H1 (cell line): Measurements from ENCODE around the gene RGS14. TPM values are rescaled to one million over a fixed set of nuclear protein-coding genes. Genes with fewer than 3 reads are reported as not detected.

Source experiments
- CTCF ChIA-PET: fragments of 300-600 bp; sonication (Branson Sonifier 250); formaldehyde crosslinking; loops from one replicate; lab custom pipeline; 2021; ENCODE audit not compliant: partially characterized antibody; lab: Charles Lee
- POLR2A ChIA-PET: fragments of 300-600 bp; sonication (Branson Sonifier 250); formaldehyde crosslinking; loops from one replicate; lab custom pipeline; 2021; ENCODE audit warnings: inconsistent platforms; ENCODE audit not compliant: partially characterized antibody; lab: Charles Lee
- DNase-seq, 2 experiments: peaks; one replicate each; pipeline versions ENCODE4 v3.0.0 to v3.0.0-alpha.2; 2010 to 2022; ENCODE audit warnings: low spot score in 2 of 2, low read depth in 1 of 2, mixed read lengths in 1 of 2
- FAIRE-seq: peaks from 2 replicates; lab custom pipeline; 2011; peaks lifted over from hg19 to GRCh38; lab: Jason Lieb, UNC
- H2AFZ ChIP-seq: 2 replicates; pipeline ENCODE4 v1.8.1; 2012; ENCODE audit warnings: low read length, inconsistent platforms
- H2AK5ac ChIP-seq: 2 replicates; pipeline ENCODE4 v1.6.1; 2013; ENCODE audit warnings: low read depth, low read length
- H2BK120ac ChIP-seq: replicated peaks from 2 replicates; pipeline ENCODE3; 2013; ENCODE audit warnings: low read depth, low read length, inconsistent platforms
- H2BK12ac ChIP-seq: 2 replicates; pipeline ENCODE4 v1.6.1; 2013; ENCODE audit warnings: low read depth, low read length
- H2BK15ac ChIP-seq: 2 replicates; pipeline ENCODE4 v1.6.1; 2013; ENCODE audit warnings: low read length
- H2BK20ac ChIP-seq: 2 replicates; pipeline ENCODE4 v1.6.1; 2013; ENCODE audit warnings: low read length
- H2BK5ac ChIP-seq: 2 replicates; pipeline ENCODE4 v1.6.1; 2013; ENCODE audit warnings: low read depth, low read length
- H3K14ac ChIP-seq: 2 replicates; pipeline ENCODE4 v1.6.1; 2013; ENCODE audit warnings: inconsistent platforms; ENCODE audit not compliant: insufficient read length
- H3K18ac ChIP-seq: 2 replicates; pipeline ENCODE4 v1.6.1; 2013; ENCODE audit warnings: low read length; ENCODE audit errors: extremely low read depth
- H3K23ac ChIP-seq: 2 replicates; pipeline ENCODE4 v1.6.1; 2013; ENCODE audit warnings: inconsistent platforms; ENCODE audit not compliant: insufficient read length
- H3K23me2 ChIP-seq: 2 replicates; pipeline ENCODE4 v1.6.1; 2013; ENCODE audit warnings: low read depth, low read length
- H3K27ac ChIP-seq: 2 replicates; pipeline ENCODE4 v1.6.1; 2011; ENCODE audit warnings: low read depth, low read length, inconsistent platforms
- H3K27me3 ChIP-seq, 4 experiments: replicated peaks in 1 of 4; 1 replicate in 1 of 4; 2 replicates in 3 of 4; pipeline versions ENCODE4 v1.6.1 to v1.8.1; 2011 to 2013; ENCODE audit warnings: low read length in 3 of 4, mild to moderate bottlenecking in 3 of 4, inconsistent platforms in 2 of 4, mixed read lengths in 2 of 4, moderate library complexity in 1 of 4; ENCODE audit not compliant: control insufficient read depth in 3 of 4, insufficient read depth in 3 of 4; ENCODE audit errors: extremely low read depth in 1 of 4
- H3K36me3 ChIP-seq, 4 experiments: 2 replicates each; pipeline versions ENCODE4 v1.6.1 to v1.8.1; 2011 to 2013; ENCODE audit warnings: mild to moderate bottlenecking in 4 of 4, low read length in 3 of 4, moderate library complexity in 2 of 4, control low read depth in 1 of 4, inconsistent platforms in 1 of 4; ENCODE audit not compliant: insufficient read depth in 4 of 4, control insufficient read depth in 2 of 4
- H3K4ac ChIP-seq: replicated peaks from 2 replicates; pipeline ENCODE3; 2013; ENCODE audit warnings: low read length, low read depth, mixed read lengths, inconsistent platforms; ENCODE audit not compliant: insufficient read length
- H3K4me1 ChIP-seq, 4 experiments: replicated peaks in 1 of 4; 1 replicate in 1 of 4; 2 replicates in 3 of 4; pipeline versions ENCODE4 v1.6.1 to v1.8.1; 2011 to 2013; ENCODE audit warnings: low read length in 3 of 4, inconsistent platforms in 2 of 4, mixed read lengths in 1 of 4; ENCODE audit not compliant: insufficient read depth in 4 of 4, control insufficient read depth in 3 of 4
- H3K4me2 ChIP-seq, 2 experiments: 2 replicates each; pipeline versions ENCODE4 v1.6.1 to v1.8.1; 2011 to 2013; ENCODE audit warnings: low read depth in 2 of 2, low read length in 2 of 2, control low read depth in 1 of 2, inconsistent platforms in 1 of 2, mild to moderate bottlenecking in 1 of 2; ENCODE audit not compliant: insufficient read depth in 1 of 2
- H3K4me3 ChIP-seq, 4 experiments: fragments of 200-600, 300-600 bp in 1 of 4; sonication (generic), shearing (Covaris generic), sonication (Bioruptor Twin) in 1 of 4; 2 replicates each; pipeline versions ENCODE4 v1.5.1 to v1.8.1; 2011 to 2016; ENCODE audit warnings: low read length in 4 of 4, low read depth in 3 of 4, control low read depth in 2 of 4, inconsistent platforms in 2 of 4, mild to moderate bottlenecking in 2 of 4, mixed read lengths in 1 of 4, moderate library complexity in 1 of 4; ENCODE audit not compliant: insufficient read depth in 2 of 4; ENCODE audit errors: extremely low read depth in 1 of 4
- H3K56ac ChIP-seq: replicated peaks from 2 replicates; pipeline ENCODE3; 2013; ENCODE audit warnings: low read depth, mild to moderate bottlenecking, mixed read lengths, low read length, inconsistent platforms; ENCODE audit not compliant: insufficient read length
- H3K79me1 ChIP-seq: 2 replicates; pipeline ENCODE4 v1.6.1; 2013; ENCODE audit warnings: low read depth, low read length, control low read depth
- H3K79me2 ChIP-seq, 2 experiments: 2 replicates each; pipeline versions ENCODE4 v1.6.1 to v1.8.1; 2012 to 2013; ENCODE audit warnings: low read length in 2 of 2, mild to moderate bottlenecking in 2 of 2, inconsistent platforms in 1 of 2; ENCODE audit not compliant: insufficient read depth in 2 of 2, control insufficient read depth in 1 of 2
- H3K9ac ChIP-seq, 4 experiments: replicated peaks in 1 of 4; 1 replicate in 1 of 4; 2 replicates in 3 of 4; pipeline versions ENCODE4 v1.6.1 to v1.8.1; 2011 to 2013; ENCODE audit warnings: low read depth in 3 of 4, low read length in 3 of 4, control low read depth in 2 of 4, mild to moderate bottlenecking in 2 of 4, moderate library complexity in 2 of 4, inconsistent platforms in 1 of 4; ENCODE audit errors: extremely low read depth in 1 of 4
- H3K9me3 ChIP-seq, 2 experiments: 2 replicates each; pipeline versions ENCODE4 v1.6.1 to v1.8.1; 2012 to 2013; ENCODE audit warnings: mild to moderate bottlenecking in 2 of 2, moderate library complexity in 2 of 2, control low read depth in 1 of 2, inconsistent platforms in 1 of 2, low read depth in 1 of 2, low read length in 1 of 2, mixed read lengths in 1 of 2; ENCODE audit not compliant: insufficient read depth in 2 of 2
- H4K20me1 ChIP-seq, 2 experiments: replicated peaks in 1 of 2; 2 replicates each; pipeline versions ENCODE3 to v1.8.1; 2011 to 2013; ENCODE audit warnings: inconsistent platforms in 2 of 2, low read length in 2 of 2, mild to moderate bottlenecking in 1 of 2; ENCODE audit not compliant: insufficient read depth in 2 of 2, control insufficient read depth in 1 of 2
- H4K5ac ChIP-seq: 2 replicates; pipeline ENCODE4 v1.6.1; 2013; ENCODE audit warnings: low read length, low read depth, mixed read lengths, inconsistent platforms; ENCODE audit not compliant: insufficient read length
- H4K8ac ChIP-seq: 2 replicates; pipeline ENCODE4 v1.8.0; 2013; ENCODE audit warnings: mild to moderate bottlenecking, moderate library complexity, low read length, inconsistent platforms; ENCODE audit not compliant: insufficient read depth; ENCODE audit errors: extremely low read depth
- H4K91ac ChIP-seq: replicated peaks from 2 replicates; pipeline ENCODE3; 2013; ENCODE audit warnings: low read length, mixed read lengths, inconsistent platforms; ENCODE audit not compliant: insufficient read length
- GABPA ChIP-seq: IDR thresholded peaks from 2 replicates; pipeline ENCODE4 v1.6.1; 2011; ENCODE audit warnings: mild to moderate bottlenecking, low read length, moderate library complexity, borderline replicate concordance; ENCODE audit not compliant: insufficient read depth
- HDAC6 ChIP-seq: IDR thresholded peaks from one replicate; pipeline ENCODE4 v1.7.1; 2012; ENCODE audit warnings: low read depth, mild to moderate bottlenecking, inconsistent platforms, low read length, moderate library complexity
- TAF1 ChIP-seq: IDR thresholded peaks from 2 replicates; pipeline ENCODE4 v1.6.1; 2011; ENCODE audit warnings: mild to moderate bottlenecking, low read depth, low read length
- WGBS, 2 experiments: shearing (Covaris generic) in 1 of 2; methylation state at CpG; one replicate each; pipeline versions ENCODE4 v1.1.6 to v1.1.7; 2013 to 2015; ENCODE audit warnings: low lambda C conversion rate in 2 of 2, mixed read lengths in 2 of 2, inconsistent platforms in 1 of 2, low coverage in 1 of 2, missing lambda C conversion rate in 1 of 2; ENCODE audit not compliant: insufficient replicate concordance in 2 of 2, insufficient coverage in 1 of 2, insufficient read length in 1 of 2; ENCODE audit errors: extremely low coverage in 1 of 2, missing lambda C conversion rate in 1 of 2; 5-methylcytosine and 5-hydroxymethylcytosine counted together
- polyA plus RNA-seq, 7 experiments: library from polyadenylated mRNA; depleted of rRNA in 3 of 7; stranded (reverse) in 5 of 7; unstranded in 2 of 7; fragments of >200 nt in 5 of 7; fragments of 200-250 nt in 2 of 7; gene quantifications; 1 replicate in 5 of 7; 2 replicates in 1 of 7; 4 replicates in 1 of 7; pipeline versions ENCODE4 v1.2.1 to v1.2.3, GENCODE V29; 2011 to 2013; ENCODE audit warnings: missing spikeins in 2 of 7, mixed read lengths in 2 of 7
- total RNA-seq: library from RNA; stranded (reverse); fragmentation: NEBNext Ultra II Directional; extraction: Animal tissue kit (Norgen Biotek cat#: 25700); gene quantifications from 2 replicates; pipeline ENCODE4 v1.2.1, GENCODE V29; 2021

The RGS14 gene
- total and polyA plus RNA-seq, 2 of the 8 experiments (the other 6 are each of a cell fraction or from before 2014, with no cell fraction given), result 24.4 to 46.1 TPM

- Histone ChIP-seq H3K79me2 (peaks cover 15 to 60% of the 10 kb centered on the region in 2 experiments), H3K36me3 (peaks cover 0 to 7% (median 4%) of the 10 kb centered on the region in 4 experiments; a peak in 4 of 8 replicates), H3K4me3 (peak overlapping the region in 1 of 4 experiments; percentile 7; a peak in 2 of 8 replicates), H4K91ac (no peak overlapping the region), H3K14ac (no peak overlapping the region), H3K4me2 (peak overlapping the region; percentile 90 to 94; a peak in 2 of 4 replicates), H3K4ac (no peak overlapping the region), H3K18ac (no peak overlapping the region), H2BK120ac (no peak overlapping the region), H2AFZ (no peak overlapping the region), H3K79me1 (peaks cover 18% of the 10 kb centered on the region), H4K8ac (no peak overlapping the region), H2BK5ac (no peak overlapping the region), H4K5ac (no peak overlapping the region), H3K56ac (no peak overlapping the region), H3K23me2 (peaks cover 8% of the 10 kb centered on the region), H2AK5ac (no peak overlapping the region), H3K9me3 (no peaks in the 10 kb centered on the region), H2BK12ac (no peak overlapping the region), H4K20me1 (peaks cover 5% of the 10 kb centered on the region in 2 experiments), H2BK20ac (no peak overlapping the region), H3K4me1 (peaks cover 0 to 13% (median 4%) of the 10 kb centered on the region in 4 experiments; a peak in 3 of 7 replicates), H3K27ac (no peak overlapping the region), H2BK15ac (no peak overlapping the region), H3K23ac (no peak overlapping the region), H3K27me3 (0 out of 7 replicates have a peak, but pooled peaks cover 0 to under 1% (median 0%) of the 10 kb centered on the region in 4 experiments), H3K9ac (no peak overlapping the region; a peak in 1 of 7 replicates)
- 95% methylated on average over 5 of the region's 5 CpGs; no CpG with 5 or more reads in 1 of the 2 experiments for WGBS, 2 experiments
- no peak for TF ChIP-seq HDAC6
- TF ChIP-seq GABPA, result no peak
- no peak for TF ChIP-seq TAF1
- ChIA-PET CTCF (interaction anchor here (0.9 to 11.2 kb wide), 9 partner anchors 11 to 103 kb away, joined by 3 to 142 read pairs (median 5); no protein-coding TSS in a partner anchor), POLR2A (interaction anchor here (1.4 to 8.1 kb wide), 4 partner anchors 11 to 147 kb away, joined by 3 to 66 read pairs (median 22); partner anchors contain the start of gene PDLIM7)
- FAIRE-seq (no peak), DNase-seq (no peak)
Measured at GRCh38 chr5:177349762-177350161, 8.0 kb upstream of the RGS14 start.
